WTC11 (cell line): ENCODE measurements around the gene LINC01488.

Experiments used
- CTCF ChIP-seq: fragments of 200-600 bp; IDR thresholded peaks from 2 replicates; pipeline ENCODE4 v1.8.0; 2022; ENCODE audit warnings: antibody characterized with exemption
- ETV6 ChIP-seq: sonication (generic); formaldehyde crosslinking; IDR thresholded peaks from 2 replicates; pipeline ENCODE4 v1.8.1; 2022; ENCODE audit warnings: mild to moderate bottlenecking, missing genetic modification reagents
- FOXK1 ChIP-seq: sonication (generic); formaldehyde crosslinking; IDR thresholded peaks from 2 replicates; pipeline ENCODE4 v1.8.0; 2022; ENCODE audit warnings: mild to moderate bottlenecking, moderate library complexity, missing genetic modification reagents
- HMGA2 ChIP-seq: fragments of 250-450 bp; sonication (Bioruptor Pico); IDR thresholded peaks from 2 replicates; pipeline ENCODE4 v1.4.0; 2021; ENCODE audit warnings: mild to moderate bottlenecking, moderate library complexity
- TF ChIP-seq, protein P1 (sequence below): sonication (generic); formaldehyde crosslinking; IDR thresholded peaks from 2 replicates; pipeline ENCODE4 v1.8.0; 2022; ENCODE audit warnings: mild to moderate bottlenecking, missing genetic modification reagents
- TF ChIP-seq, protein P2 (sequence below): sonication (generic); formaldehyde crosslinking; IDR thresholded peaks from 2 replicates; pipeline ENCODE4 v1.8.1; 2023; ENCODE audit warnings: mild to moderate bottlenecking, missing genetic modification reagents, borderline replicate concordance

- TF ChIP-seq CTCF (no peak), ETV6 (CRISPR knock-in tag) (no peak), FOXK1 (no peak), HMGA2 (no peak)
- TF ChIP-seq, protein P1, sequence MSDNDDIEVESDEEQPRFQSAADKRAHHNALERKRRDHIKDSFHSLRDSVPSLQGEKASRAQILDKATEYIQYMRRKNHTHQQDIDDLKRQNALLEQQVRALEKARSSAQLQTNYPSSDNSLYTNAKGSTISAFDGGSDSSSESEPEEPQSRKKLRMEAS: no peak
- TF ChIP-seq, protein P2, sequence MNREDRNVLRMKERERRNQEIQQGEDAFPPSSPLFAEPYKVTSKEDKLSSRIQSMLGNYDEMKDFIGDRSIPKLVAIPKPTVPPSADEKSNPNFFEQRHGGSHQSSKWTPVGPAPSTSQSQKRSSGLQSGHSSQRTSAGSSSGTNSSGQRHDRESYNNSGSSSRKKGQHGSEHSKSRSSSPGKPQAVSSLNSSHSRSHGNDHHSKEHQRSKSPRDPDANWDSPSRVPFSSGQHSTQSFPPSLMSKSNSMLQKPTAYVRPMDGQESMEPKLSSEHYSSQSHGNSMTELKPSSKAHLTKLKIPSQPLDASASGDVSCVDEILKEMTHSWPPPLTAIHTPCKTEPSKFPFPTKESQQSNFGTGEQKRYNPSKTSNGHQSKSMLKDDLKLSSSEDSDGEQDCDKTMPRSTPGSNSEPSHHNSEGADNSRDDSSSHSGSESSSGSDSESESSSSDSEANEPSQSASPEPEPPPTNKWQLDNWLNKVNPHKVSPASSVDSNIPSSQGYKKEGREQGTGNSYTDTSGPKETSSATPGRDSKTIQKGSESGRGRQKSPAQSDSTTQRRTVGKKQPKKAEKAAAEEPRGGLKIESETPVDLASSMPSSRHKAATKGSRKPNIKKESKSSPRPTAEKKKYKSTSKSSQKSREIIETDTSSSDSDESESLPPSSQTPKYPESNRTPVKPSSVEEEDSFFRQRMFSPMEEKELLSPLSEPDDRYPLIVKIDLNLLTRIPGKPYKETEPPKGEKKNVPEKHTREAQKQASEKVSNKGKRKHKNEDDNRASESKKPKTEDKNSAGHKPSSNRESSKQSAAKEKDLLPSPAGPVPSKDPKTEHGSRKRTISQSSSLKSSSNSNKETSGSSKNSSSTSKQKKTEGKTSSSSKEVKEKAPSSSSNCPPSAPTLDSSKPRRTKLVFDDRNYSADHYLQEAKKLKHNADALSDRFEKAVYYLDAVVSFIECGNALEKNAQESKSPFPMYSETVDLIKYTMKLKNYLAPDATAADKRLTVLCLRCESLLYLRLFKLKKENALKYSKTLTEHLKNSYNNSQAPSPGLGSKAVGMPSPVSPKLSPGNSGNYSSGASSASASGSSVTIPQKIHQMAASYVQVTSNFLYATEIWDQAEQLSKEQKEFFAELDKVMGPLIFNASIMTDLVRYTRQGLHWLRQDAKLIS (CRISPR knock-in tag): no peak
Observed at GRCh38 chr11:69539416-69540117, 58.1 kb downstream of the LINC01488 start.
